Measurements from ENCODE around the gene SMURF2.
A peak's percentile ranks its signal among the peaks of the same experiment; 100 is the strongest.

The SMURF2 gene

DNA sequence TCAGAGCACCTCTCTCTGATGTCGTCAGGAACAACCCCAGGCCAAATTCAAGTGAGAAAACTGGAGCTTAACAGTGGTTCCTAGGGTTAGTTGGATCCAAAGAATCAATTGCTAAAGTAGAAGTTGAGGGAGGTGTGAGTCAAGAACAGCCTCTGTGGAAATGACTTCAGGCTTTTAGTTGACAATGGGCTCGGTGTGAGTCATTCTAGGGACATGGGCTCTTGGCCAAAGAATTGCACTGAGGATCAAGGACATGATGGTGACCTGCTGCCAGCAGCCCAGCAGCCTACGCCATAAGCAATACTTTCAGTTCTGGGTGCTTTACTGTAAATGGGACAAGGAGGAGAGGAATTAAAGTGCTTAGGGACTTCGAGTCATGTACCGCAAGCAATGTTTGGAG is 32.1 kb upstream of the SMURF2 start:
- Histone ChIP-seq H3K9me3 (ENCODE audit: control extremely low read depth in 1 of 5, control insufficient read depth in 4 of 5, insufficient read depth in 2 of 5, low read depth in 1 of 5, low read length in 4 of 5) (no peaks in the 10 kb centered on the region), H3K27ac (ENCODE audit: insufficient read depth in 1 of 2, low read depth in 1 of 2, low read length in 2 of 2, poor library complexity in 1 of 2, severe bottlenecking in 2 of 2) (no peak overlapping the region), H3K36me3 (ENCODE audit: control insufficient read depth in 4 of 4, insufficient read depth in 4 of 4, low read length in 3 of 4) (no peaks in the 10 kb centered on the region), H3K4me1 (ENCODE audit: control extremely low read depth in 1 of 4, control insufficient read depth in 4 of 4, insufficient read depth in 4 of 4, low read length in 3 of 4) (no peaks in the 10 kb centered on the region), H3K4me3 (ENCODE audit: control insufficient read depth in 1 of 7, extremely low read depth in 1 of 7, insufficient read depth in 4 of 7, low read depth in 2 of 7, low read length in 6 of 7) (no peak overlapping the region), H3K27me3 (replicated peaks in 2 of 5; ENCODE audit: control insufficient read depth in 4 of 5, insufficient read depth in 5 of 5, low read length in 4 of 5) (no peaks in the 10 kb centered on the region)
- DNase-seq: peak in 2 of 3 donors; percentile 15 to 19
- POLR2A ChIA-PET: no interaction called here
- 100% methylated on average over 1 of the region's 5 CpGs for WGBS (ENCODE audit: insufficient coverage)
- CTCF ChIA-PET: no interaction called here

DNA sequence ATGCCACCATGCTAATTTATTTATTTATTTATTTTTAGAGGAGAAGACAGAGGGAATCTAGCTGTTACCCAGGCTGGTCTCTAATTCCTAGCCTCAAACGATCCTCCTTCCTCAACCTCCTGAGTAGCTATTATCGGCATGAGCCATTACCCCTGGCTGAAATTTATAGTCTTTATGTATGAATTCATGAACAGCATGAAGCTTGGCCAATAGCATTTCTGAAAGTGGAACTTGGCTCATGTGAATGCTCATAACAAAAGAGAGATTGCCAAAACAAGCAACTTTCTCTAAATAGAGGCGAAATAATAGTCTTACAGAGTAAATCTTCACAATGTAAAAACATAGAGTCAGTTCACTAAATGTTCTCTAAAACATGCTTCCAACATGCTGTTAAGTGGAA is 30.1 kb upstream of the SMURF2 start:
- Histone ChIP-seq H3K4me1 (ENCODE audit: control extremely low read depth in 1 of 4, control insufficient read depth in 4 of 4, insufficient read depth in 4 of 4, low read length in 3 of 4) (no peaks in the 10 kb centered on the region), H3K27ac (ENCODE audit: insufficient read depth in 1 of 2, low read depth in 1 of 2, low read length in 2 of 2, poor library complexity in 1 of 2, severe bottlenecking in 2 of 2) (no peak overlapping the region), H3K4me3 (ENCODE audit: control insufficient read depth in 1 of 7, extremely low read depth in 1 of 7, insufficient read depth in 4 of 7, low read depth in 2 of 7, low read length in 6 of 7) (no peak overlapping the region), H3K36me3 (ENCODE audit: control insufficient read depth in 4 of 4, insufficient read depth in 4 of 4, low read length in 3 of 4) (no peaks in the 10 kb centered on the region), H3K9me3 (ENCODE audit: control extremely low read depth in 1 of 5, control insufficient read depth in 4 of 5, insufficient read depth in 2 of 5, low read depth in 1 of 5, low read length in 4 of 5) (no peaks in the 10 kb centered on the region), H3K27me3 (replicated peaks in 2 of 5; ENCODE audit: control insufficient read depth in 4 of 5, insufficient read depth in 5 of 5, low read length in 4 of 5) (no peaks in the 10 kb centered on the region)
- ChIA-PET POLR2A (no interaction called here), CTCF (interaction anchor here (0.6 kb wide), 1 partner anchor 8 kb away, joined by 4 read pairs; no protein-coding TSS in a partner anchor)
- no peak for DNase-seq
- WGBS (ENCODE audit: insufficient coverage): no CpG with 5 or more reads among the region's 3 CpGs

DNA sequence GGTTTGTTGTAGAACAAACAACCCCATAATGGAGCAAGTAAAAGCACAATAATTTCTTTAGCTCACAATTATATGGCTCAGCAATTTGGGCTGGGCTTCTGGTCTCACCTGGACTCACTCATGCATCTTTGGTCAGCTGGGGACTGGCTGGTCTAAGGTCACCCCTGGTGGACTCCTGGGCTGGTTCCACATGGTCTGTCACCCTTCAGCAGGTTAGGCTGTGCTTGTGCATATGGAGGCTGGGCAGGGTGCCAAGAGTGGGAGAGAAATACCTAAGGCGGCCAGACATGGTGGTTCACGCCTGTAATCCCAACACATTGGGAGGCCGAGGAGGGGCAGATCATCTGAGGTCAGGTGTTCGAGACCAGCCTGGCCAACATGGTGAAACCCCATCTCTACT is 27.0 kb upstream of the SMURF2 start:
- DNase-seq: no peak
- Histone ChIP-seq H3K27ac (ENCODE audit: insufficient read depth in 1 of 2, low read depth in 1 of 2, low read length in 2 of 2, poor library complexity in 1 of 2, severe bottlenecking in 2 of 2) (no peak overlapping the region), H3K4me3 (ENCODE audit: control insufficient read depth in 1 of 7, extremely low read depth in 1 of 7, insufficient read depth in 4 of 7, low read depth in 2 of 7, low read length in 6 of 7) (no peak overlapping the region), H3K27me3 (replicated peaks in 2 of 5; ENCODE audit: control insufficient read depth in 4 of 5, insufficient read depth in 5 of 5, low read length in 4 of 5) (no peaks in the 10 kb centered on the region), H3K9me3 (ENCODE audit: control extremely low read depth in 1 of 5, control insufficient read depth in 4 of 5, insufficient read depth in 2 of 5, low read depth in 1 of 5, low read length in 4 of 5) (no peaks in the 10 kb centered on the region), H3K4me1 (ENCODE audit: control extremely low read depth in 1 of 4, control insufficient read depth in 4 of 4, insufficient read depth in 4 of 4, low read length in 3 of 4) (no peaks in the 10 kb centered on the region), H3K36me3 (ENCODE audit: control insufficient read depth in 4 of 4, insufficient read depth in 4 of 4, low read length in 3 of 4) (no peaks in the 10 kb centered on the region)
- ChIA-PET POLR2A (no interaction called here), CTCF (no interaction called here)
- WGBS (ENCODE audit: insufficient coverage): 100% methylated on average over 1 of the region's 4 CpGs

DNA sequence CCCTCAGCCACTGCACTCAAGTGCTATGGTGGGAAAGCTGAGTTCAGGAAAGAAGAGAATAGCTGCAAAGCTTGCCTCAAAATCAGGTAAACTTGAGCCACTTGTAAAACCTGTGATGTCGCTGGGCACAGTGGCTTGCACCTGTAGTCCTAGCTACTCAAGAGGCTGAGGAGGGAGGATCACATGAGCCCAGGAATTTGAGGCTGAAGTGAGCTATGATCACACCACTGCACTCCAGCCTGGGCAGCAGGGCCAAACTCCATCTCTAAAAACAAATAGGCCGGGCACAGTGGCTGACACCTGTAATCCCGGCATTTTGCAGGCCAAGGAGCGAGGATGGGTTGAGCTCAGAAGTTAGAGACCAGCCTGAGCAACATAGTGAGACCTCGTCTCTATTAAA is 26.4 kb upstream of the SMURF2 start:
- no peaks in the 10 kb centered on the region for H3K36me3 ChIP-seq (ENCODE audit: control insufficient read depth in 4 of 4, insufficient read depth in 4 of 4, low read length in 3 of 4)
- ChIA-PET POLR2A (no interaction called here), CTCF (no interaction called here)
- DNase-seq: no peak
- H3K27ac ChIP-seq (ENCODE audit: insufficient read depth in 1 of 2, low read depth in 1 of 2, low read length in 2 of 2, poor library complexity in 1 of 2, severe bottlenecking in 2 of 2): no peak overlapping the region
- no peaks in the 10 kb centered on the region for H3K9me3 ChIP-seq (ENCODE audit: control extremely low read depth in 1 of 5, control insufficient read depth in 4 of 5, insufficient read depth in 2 of 5, low read depth in 1 of 5, low read length in 4 of 5)
- H3K27me3 ChIP-seq (replicated peaks in 2 of 5; ENCODE audit: control insufficient read depth in 4 of 5, insufficient read depth in 5 of 5, low read length in 4 of 5): no peaks in the 10 kb centered on the region
- H3K4me1 ChIP-seq (ENCODE audit: control extremely low read depth in 1 of 4, control insufficient read depth in 4 of 4, insufficient read depth in 4 of 4, low read length in 3 of 4): no peaks in the 10 kb centered on the region
- 97% methylated on average over 4 of the region's 5 CpGs for WGBS (ENCODE audit: insufficient coverage)
- no peak overlapping the region for H3K4me3 ChIP-seq (ENCODE audit: control insufficient read depth in 1 of 7, extremely low read depth in 1 of 7, insufficient read depth in 4 of 7, low read depth in 2 of 7, low read length in 6 of 7)

DNA sequence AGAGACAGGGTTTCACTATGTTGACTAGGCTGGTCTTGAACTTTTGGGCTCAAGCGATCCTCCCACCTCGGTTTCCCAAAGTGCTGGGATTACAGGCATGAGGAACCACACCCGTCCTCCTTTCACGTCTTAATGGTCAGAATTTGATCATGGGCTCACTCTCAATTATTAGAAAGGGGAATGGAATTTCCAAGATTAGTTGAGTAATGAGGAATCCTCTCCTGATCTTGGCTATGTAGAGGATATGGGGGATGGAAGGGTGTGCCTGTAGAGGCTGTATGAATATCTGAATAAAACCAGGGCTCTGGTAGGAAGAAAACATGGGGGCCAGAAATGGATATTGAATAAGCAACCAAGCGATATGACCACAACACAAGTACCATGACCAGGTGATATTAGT is 25.9 kb upstream of the SMURF2 start:
- Histone ChIP-seq H3K36me3 (ENCODE audit: control insufficient read depth in 4 of 4, insufficient read depth in 4 of 4, low read length in 3 of 4) (no peaks in the 10 kb centered on the region), H3K4me1 (ENCODE audit: control extremely low read depth in 1 of 4, control insufficient read depth in 4 of 4, insufficient read depth in 4 of 4, low read length in 3 of 4) (no peaks in the 10 kb centered on the region), H3K4me3 (ENCODE audit: control insufficient read depth in 1 of 7, extremely low read depth in 1 of 7, insufficient read depth in 4 of 7, low read depth in 2 of 7, low read length in 6 of 7) (no peak overlapping the region), H3K9me3 (ENCODE audit: control extremely low read depth in 1 of 5, control insufficient read depth in 4 of 5, insufficient read depth in 2 of 5, low read depth in 1 of 5, low read length in 4 of 5) (no peaks in the 10 kb centered on the region), H3K27ac (ENCODE audit: insufficient read depth in 1 of 2, low read depth in 1 of 2, low read length in 2 of 2, poor library complexity in 1 of 2, severe bottlenecking in 2 of 2) (no peak overlapping the region), H3K27me3 (replicated peaks in 2 of 5; ENCODE audit: control insufficient read depth in 4 of 5, insufficient read depth in 5 of 5, low read length in 4 of 5) (no peaks in the 10 kb centered on the region)
- ChIA-PET POLR2A (no interaction called here), CTCF (no interaction called here)
- no peak for DNase-seq
- WGBS (ENCODE audit: insufficient coverage): 98% methylated on average over 5 of the region's 5 CpGs

DNA sequence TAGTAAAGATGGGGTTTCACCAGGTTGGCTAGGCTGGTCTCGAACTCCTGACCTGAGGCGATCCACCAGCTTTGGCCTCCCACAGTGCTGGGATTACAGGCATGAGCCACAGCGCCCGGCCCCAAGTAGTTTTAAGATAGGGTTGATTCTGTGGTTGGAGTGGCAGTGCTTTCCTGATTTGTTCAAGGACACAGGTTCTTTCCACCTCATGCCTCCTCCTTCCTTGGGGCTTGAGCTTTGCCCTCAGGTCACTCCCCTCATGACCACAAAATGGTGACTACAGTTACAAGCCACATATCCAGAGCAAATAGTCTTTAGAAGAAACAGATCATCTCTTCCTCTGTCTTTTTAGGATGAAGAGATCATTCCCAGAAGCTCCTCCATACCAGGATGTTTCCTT is 25.3 kb upstream of the SMURF2 start:
- Histone ChIP-seq H3K4me1 (ENCODE audit: control extremely low read depth in 1 of 4, control insufficient read depth in 4 of 4, insufficient read depth in 4 of 4, low read length in 3 of 4) (no peaks in the 10 kb centered on the region), H3K27ac (ENCODE audit: insufficient read depth in 1 of 2, low read depth in 1 of 2, low read length in 2 of 2, poor library complexity in 1 of 2, severe bottlenecking in 2 of 2) (no peak overlapping the region), H3K9me3 (ENCODE audit: control extremely low read depth in 1 of 5, control insufficient read depth in 4 of 5, insufficient read depth in 2 of 5, low read depth in 1 of 5, low read length in 4 of 5) (no peaks in the 10 kb centered on the region), H3K27me3 (replicated peaks in 2 of 5; ENCODE audit: control insufficient read depth in 4 of 5, insufficient read depth in 5 of 5, low read length in 4 of 5) (no peaks in the 10 kb centered on the region), H3K36me3 (ENCODE audit: control insufficient read depth in 4 of 4, insufficient read depth in 4 of 4, low read length in 3 of 4) (no peaks in the 10 kb centered on the region), H3K4me3 (ENCODE audit: control insufficient read depth in 1 of 7, extremely low read depth in 1 of 7, insufficient read depth in 4 of 7, low read depth in 2 of 7, low read length in 6 of 7) (no peak overlapping the region)
- ChIA-PET POLR2A (no interaction called here), CTCF (no interaction called here)
- DNase-seq: no peak
- WGBS (ENCODE audit: insufficient coverage): no CpG with 5 or more reads among the region's 4 CpGs

DNA sequence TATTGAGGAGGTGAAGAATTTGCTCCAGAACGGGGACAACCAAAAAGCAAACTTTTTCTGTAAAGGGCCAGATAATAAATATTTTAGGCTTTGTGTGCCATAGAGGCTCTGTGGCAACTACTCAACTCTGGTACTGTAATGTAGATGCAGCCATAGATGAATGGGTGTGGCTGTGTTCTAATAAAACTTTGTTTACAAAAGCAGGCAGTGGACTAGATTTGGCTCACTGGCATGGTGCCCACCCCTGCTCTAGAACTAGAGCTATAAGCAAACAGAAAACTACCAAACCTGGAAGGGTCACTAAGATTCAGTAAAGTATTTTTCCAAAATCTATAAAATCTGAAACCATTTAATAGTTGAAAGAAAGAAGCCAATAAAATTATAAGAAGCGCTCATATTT is 24.6 kb upstream of the SMURF2 start:
- no peaks in the 10 kb centered on the region for H3K9me3 ChIP-seq (ENCODE audit: control extremely low read depth in 1 of 5, control insufficient read depth in 4 of 5, insufficient read depth in 2 of 5, low read depth in 1 of 5, low read length in 4 of 5)
- ChIA-PET POLR2A (no interaction called here), CTCF (no interaction called here)
- H3K4me1 ChIP-seq (ENCODE audit: control extremely low read depth in 1 of 4, control insufficient read depth in 4 of 4, insufficient read depth in 4 of 4, low read length in 3 of 4): no peaks in the 10 kb centered on the region
- no peaks in the 10 kb centered on the region for H3K36me3 ChIP-seq (ENCODE audit: control insufficient read depth in 4 of 4, insufficient read depth in 4 of 4, low read length in 3 of 4)
- 100% methylated on average over 1 of the region's 2 CpGs for WGBS (ENCODE audit: insufficient coverage)
- no peak overlapping the region for H3K27ac ChIP-seq (ENCODE audit: insufficient read depth in 1 of 2, low read depth in 1 of 2, low read length in 2 of 2, poor library complexity in 1 of 2, severe bottlenecking in 2 of 2)
- DNase-seq: no peak
- no peak overlapping the region for H3K4me3 ChIP-seq (ENCODE audit: control insufficient read depth in 1 of 7, extremely low read depth in 1 of 7, insufficient read depth in 4 of 7, low read depth in 2 of 7, low read length in 6 of 7)
- H3K27me3 ChIP-seq (replicated peaks in 2 of 5; ENCODE audit: control insufficient read depth in 4 of 5, insufficient read depth in 5 of 5, low read length in 4 of 5): no peaks in the 10 kb centered on the region
